G401 (cell line): ENCODE measurements around the gene NRP1. TPM values are rescaled to one million over a fixed set of nuclear protein-coding genes. Genes with fewer than 3 reads are reported as not detected.

Experiments used
- DNase-seq: peaks from one replicate; pipeline ENCODE4 v3.0.0-alpha.2; 2015; ENCODE audit warnings: low spot score
- in situ Hi-C: cut with HindIII; loops from 2 replicates; pipeline ENCODE4 v1.10.0; 2016; ENCODE audit warnings: low sequenced_read_pairs, mixed read lengths
- total RNA-seq: library from RNA; depleted of rRNA; stranded (reverse); fragments of >200 nt; shearing (Covaris generic); gene quantifications from 2 replicates; pipeline ENCODE4 v1.2.3, GENCODE V29; 2014

The NRP1 gene
- total RNA-seq, 1 experiment from 2014 or later = 17.1 TPM

DNA sequence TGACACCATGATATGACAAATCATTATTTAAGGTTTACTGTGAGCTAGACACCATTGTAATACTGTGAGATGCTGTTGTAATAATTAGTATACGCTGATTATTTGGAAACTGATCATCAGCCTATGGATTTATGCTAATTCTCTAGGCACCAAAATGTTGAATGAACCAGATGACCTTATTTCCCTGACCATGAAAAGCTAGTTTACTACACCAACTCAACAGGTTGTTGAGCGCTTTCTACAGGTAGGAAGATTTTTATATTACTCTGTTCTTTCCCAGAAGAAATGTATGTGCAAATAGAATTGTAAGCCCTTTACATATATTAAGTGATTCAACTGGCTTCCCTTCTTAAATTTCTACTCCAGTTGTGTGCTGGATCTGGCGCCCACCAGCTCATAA is 6.2 kb downstream of the NRP1 start:
- in situ Hi-C loops = no loop called here
- no peak for DNase-seq

- DNase-seq = no peak
- in situ Hi-C loops = no loop called here
Measured at GRCh38 chr10:33327751-33328150, 6.7 kb downstream of the NRP1 start.

GRCh38 chr10:33326933-33327332 is 7.5 kb downstream of the NRP1 start:
- DNase-seq = no peak
- in situ Hi-C loops = no loop called here

DNA sequence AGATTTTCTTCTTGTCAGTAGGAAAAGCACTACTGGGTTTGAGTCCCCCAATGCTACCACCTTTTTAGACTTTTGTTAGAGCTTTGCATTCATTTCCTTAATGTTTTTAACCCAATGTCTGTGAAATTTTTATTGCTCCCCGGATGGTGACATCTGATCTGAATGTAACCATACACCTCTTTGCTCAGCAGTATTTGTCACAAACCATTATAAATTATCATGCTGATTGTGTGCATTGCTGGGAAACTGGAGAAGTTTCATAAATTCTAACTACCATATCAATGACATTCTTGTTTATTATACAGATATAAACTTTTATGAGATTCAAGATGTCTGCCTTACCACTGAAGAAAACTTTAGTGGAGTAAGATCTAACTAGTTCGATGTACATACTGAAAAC is 8.5 kb downstream of the NRP1 start:
- DNase-seq = no peak
- in situ Hi-C loops = no loop called here

DNA sequence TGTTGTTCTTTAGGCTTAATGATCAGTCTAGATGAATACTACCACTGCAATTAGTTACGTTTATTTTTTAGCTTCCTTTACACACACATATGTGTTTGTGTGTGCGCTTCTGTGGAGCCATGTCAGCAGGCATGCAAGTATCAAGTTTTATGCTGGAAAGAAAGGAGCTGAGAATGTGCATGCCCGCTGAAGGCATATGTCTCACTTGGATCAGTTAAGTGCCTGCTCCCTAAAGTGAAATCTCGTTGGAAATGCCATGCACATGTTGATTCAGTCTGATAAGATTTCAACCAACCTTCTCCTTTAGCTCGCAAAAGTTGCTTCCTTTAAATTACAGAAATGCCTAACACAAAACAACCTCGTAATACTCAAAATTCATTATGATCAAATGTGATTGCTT is 10.7 kb downstream of the NRP1 start:
- DNase-seq = no peak
- in situ Hi-C loops = no loop called here

DNA sequence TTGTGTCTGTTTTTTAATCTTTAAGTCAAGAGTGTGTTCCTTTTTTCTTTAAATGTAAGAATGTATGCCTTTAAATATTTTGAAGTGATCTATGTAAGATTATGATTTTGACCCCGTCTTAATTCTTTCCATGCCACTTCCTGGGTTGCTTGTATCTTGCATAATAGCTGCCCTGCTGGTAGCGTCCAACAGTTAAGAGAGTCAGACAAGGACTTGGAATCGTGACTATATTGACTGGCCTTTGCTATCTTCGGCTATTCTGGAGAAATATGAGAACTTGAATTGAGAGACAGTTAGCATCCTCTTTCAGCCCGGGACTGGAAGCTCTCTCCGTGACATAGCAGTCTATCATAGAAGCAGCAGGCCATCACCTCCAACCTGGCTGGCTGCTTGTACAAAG is 13.0 kb downstream of the NRP1 start:
- DNase-seq = no peak
- in situ Hi-C loops = no loop called here

- DNase-seq = no peak
- in situ Hi-C loops = no loop called here
Measured at GRCh38 chr10:33320288-33320687, 14.2 kb downstream of the NRP1 start.

DNA sequence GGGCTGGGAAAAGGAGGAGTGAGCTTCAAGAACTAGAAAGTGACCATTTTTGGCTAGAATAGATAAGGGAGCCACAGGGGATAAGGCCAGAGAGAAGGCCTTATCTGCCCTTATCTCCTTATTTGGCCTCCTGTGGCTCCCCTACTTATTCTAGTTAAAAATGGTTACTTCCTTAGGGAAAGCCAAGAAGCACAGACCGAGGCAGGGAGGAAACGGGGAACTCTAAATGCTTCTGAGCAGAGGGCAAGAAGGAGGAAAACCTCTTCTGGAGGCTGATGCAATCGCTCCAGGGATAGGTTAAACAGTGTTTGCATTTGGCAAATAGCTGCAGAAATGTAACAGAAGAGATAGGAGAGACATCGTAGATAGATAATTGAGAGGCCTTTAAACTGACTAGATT is 18.6 kb downstream of the NRP1 start:
- in situ Hi-C loops = no loop called here
- DNase-seq = no peak

GRCh38 chr10:33314811-33315561 is 19.5 kb downstream of the NRP1 start:
- in situ Hi-C loops = no loop called here
- no peak for DNase-seq

GRCh38 chr10:33311640-33312039 is 22.8 kb downstream of the NRP1 start:
- in situ Hi-C loops = no loop called here

DNA sequence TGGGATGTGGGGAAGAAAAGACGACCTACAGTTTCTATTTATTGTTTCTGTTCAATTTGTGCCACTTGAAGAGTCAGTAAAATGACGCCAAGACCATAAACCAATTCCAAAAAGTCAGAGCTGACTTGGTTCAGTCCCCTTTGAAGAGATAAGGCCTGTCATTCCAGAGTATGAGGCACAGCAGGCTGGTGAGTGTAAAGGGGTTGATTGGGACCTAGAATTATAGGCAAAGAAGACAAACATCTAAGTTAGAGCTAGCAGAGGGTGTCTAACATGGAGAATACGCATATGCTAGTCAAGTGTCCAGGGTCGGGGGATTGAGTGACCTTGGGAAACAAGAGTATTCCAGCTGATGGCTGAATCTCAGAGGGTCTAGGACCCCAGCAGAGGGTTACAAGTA is 23.6 kb downstream of the NRP1 start:
- DNase-seq = no peak
- in situ Hi-C loops = no loop called here

More at GRCh38 chr10:33311640-33312039, 22.8 kb downstream of the NRP1 start:
- DNase-seq = no peak

DNA sequence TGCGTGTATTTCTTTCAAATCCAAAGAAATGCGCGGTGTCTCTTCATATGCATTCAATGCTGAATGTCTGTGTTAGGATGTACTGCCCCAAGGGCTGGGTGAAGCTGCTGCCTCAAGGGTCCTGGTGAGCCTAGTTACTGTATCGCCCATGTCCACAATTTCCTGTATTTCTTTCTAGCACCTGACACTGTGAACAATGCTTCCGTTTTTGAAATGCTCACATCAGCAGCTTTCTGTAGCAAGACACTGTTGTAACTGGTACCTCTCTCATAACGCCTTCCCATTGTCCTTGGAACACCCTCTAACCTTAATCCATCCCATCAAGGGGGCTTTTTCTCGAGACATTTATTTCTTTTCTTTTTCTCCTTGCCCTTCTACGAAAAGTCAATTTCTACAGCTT is 25.1 kb downstream of the NRP1 start:
- DNase-seq = no peak
- in situ Hi-C loops = no loop called here

GRCh38 chr10:33307835-33308234 is 26.6 kb downstream of the NRP1 start:
- DNase-seq = no peak
- in situ Hi-C loops = no loop called here

DNA sequence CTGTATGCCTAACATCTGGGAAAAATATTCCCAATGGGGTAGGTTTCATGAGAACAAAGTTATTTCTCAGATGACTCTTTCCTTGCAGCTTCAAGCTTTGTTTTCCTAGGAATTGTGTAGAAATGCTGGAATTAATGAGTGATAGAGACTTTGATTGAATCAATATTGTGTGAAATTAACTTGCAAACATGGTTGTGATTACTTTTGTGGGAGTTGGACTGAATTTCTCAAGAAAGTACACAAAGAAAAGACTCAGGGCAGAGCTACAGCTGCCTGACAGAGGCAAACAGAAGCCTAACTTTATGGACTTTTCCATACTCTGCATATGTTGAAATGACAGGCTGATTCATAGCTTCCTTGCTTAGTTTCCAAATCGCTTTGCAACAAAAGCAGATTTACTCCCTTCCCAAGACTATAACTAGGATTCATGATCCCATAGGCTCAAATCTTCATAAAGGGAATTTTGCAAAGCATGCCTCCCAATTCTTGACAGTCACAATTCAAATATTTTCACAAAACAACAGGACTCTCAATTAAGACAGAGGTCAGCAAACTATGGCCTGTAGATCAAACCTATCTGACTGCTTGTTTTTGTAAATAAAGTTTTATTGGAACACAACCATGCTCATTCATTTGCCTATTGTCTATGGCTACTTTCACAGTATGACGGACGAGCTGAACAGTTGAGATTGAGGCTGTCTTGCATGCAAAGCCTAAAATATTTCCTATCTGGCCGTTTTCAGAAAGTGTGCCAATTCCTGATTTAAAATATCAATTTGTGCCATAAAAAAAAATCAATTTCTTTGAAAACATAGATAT is 27.6 kb downstream of the NRP1 start:
- no peak for DNase-seq
- in situ Hi-C loops = no loop called here

DNA sequence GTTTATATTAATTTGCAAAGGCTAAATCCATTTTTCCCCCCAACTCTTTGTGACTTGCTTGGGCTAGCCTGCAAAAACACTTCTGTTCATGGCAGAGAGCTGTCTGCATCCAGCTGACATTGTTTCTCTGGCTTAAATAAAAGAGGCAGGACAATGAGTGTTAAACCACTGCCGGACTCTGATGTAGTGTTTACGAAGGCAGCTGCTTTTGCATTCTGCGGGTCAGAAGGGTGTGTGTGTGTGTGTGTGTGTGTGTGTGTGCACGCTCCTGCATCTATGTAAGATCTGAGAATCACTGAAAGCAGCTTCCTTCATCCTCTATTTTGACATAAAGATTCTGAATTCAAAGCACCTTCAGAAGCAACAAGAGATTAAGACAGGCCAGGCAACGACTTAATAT is 28.3 kb downstream of the NRP1 start:
- in situ Hi-C loops = no loop called here
- no peak for DNase-seq

GRCh38 chr10:33304423-33305225 is 29.8 kb downstream of the NRP1 start:
- DNase-seq = no peak
- in situ Hi-C loops = no loop called here

- in situ Hi-C loops = no loop called here
- no peak for DNase-seq
Measured at GRCh38 chr10:33303988-33304387, 30.5 kb downstream of the NRP1 start.

DNA sequence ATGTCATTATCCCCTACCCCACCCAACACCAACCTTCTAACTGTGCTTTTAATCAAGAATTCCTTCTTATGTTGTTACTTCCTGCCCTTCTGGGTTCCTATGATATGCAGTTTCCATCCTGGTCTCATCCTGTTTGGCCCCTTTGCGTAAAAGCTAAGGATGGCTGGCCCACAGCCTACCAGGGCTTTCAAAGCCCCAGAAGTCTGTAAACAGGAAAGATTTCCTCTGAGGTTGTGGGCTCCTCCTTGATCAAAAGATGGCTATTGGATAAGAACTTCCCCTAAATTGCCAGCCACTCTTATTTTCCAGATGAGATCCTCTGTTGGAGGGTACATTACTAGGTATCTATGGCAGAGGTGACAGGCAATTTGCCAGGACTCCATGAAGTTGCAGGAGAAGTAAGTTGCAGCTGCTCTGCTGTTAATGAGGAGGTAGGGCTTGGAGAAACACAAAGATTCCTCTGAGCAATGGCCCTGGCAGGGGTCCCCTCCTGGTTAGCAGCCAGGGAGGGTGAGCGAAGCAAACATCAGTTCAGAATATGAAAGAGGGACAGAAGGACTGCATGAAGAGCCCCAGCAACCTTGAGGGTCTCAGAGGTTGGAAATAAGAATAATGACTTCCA is 32.1 kb downstream of the NRP1 start:
- in situ Hi-C loops = no loop called here
- DNase-seq = no peak

- in situ Hi-C loops = no loop called here
- DNase-seq = no peak
Measured at GRCh38 chr10:33301097-33301789, 33.2 kb downstream of the NRP1 start.
